ENCODE results near the gene QKI.
A peak's percentile ranks its signal among the peaks of the same experiment; 100 is the strongest.
"Not testable (repeated sequence)": the region's sequence is repeated elsewhere in the genome, so short reads cannot be mapped to it uniquely, and the experiment has no call there.

QKI gene

GRCh38 chr6:163415620-163416556 lies 1.4 kb downstream of the QKI start:
- peak; percentile 81 to 91 (median 86) for DNase-seq

GRCh38 chr6:163416557-163417253 lies 2.2 kb downstream of the QKI start:
- peak; percentile 65 to 84 (median 81) for DNase-seq

- peak in 2 of 4 experiments; percentile 31 to 35 for DNase-seq
Measured at GRCh38 chr6:163417595-163417994, 3.1 kb downstream of the QKI start.

- no peak for DNase-seq
Measured at GRCh38 chr6:163418311-163419029, 4.0 kb downstream of the QKI start.

- DNase-seq, result no peak
Measured at GRCh38 chr6:163419413-163420288, 5.1 kb downstream of the QKI start.

GRCh38 chr6:163420289-163420614 lies 5.7 kb downstream of the QKI start:
- DNase-seq, result no peak

GRCh38 chr6:163422550-163422949 lies 8.0 kb downstream of the QKI start:
- no peak for DNase-seq

GRCh38 chr6:163423696-163424095 lies 9.2 kb downstream of the QKI start:
- no peak for DNase-seq

GRCh38 chr6:163427498-163428254 lies 13.2 kb downstream of the QKI start:
- peak in 2 of 4 experiments; percentile 68 to 71 for DNase-seq

- DNase-seq, result no peak
Measured at GRCh38 chr6:163428373-163428772, 13.9 kb downstream of the QKI start.

GRCh38 chr6:163429858-163430448 lies 15.4 kb downstream of the QKI start:
- DNase-seq, result no peak

GRCh38 chr6:163432300-163432699 lies 17.8 kb downstream of the QKI start:
- DNase-seq, result no peak

GRCh38 chr6:163433486-163433885 lies 19.0 kb downstream of the QKI start:
- DNase-seq, result not testable (repeated sequence)

- no peak for DNase-seq
Measured at GRCh38 chr6:163435023-163435422, 20.5 kb downstream of the QKI start.

- no peak for DNase-seq
Measured at GRCh38 chr6:163436843-163437242, 22.3 kb downstream of the QKI start.

- no peak for DNase-seq
Measured at GRCh38 chr6:163437466-163437865, 22.9 kb downstream of the QKI start.

GRCh38 chr6:163438298-163438939 lies 23.9 kb downstream of the QKI start:
- DNase-seq, result no peak

GRCh38 chr6:163438940-163439335 lies 24.4 kb downstream of the QKI start:
- peak in 3 of 4 experiments; percentile 31 to 50 (median 39) for DNase-seq

GRCh38 chr6:163439390-163439789 lies 24.9 kb downstream of the QKI start:
- DNase-seq, result not testable (repeated sequence)

- no peak for DNase-seq
Measured at GRCh38 chr6:163439997-163440396, 25.5 kb downstream of the QKI start.

Measured in suppressor macrophage (primary cell).